Activated CD8-positive, alpha-beta T cell treated with anti-CD3 and anti-CD28 coated beads for 36 hours (primary cell): Measurements from ENCODE around the gene RAB12. TPM values are rescaled to one million over a fixed set of nuclear protein-coding genes. Genes with fewer than 3 reads are reported as not detected.

ENCODE experiments used
- ATAC-seq: fragments of 200-7000 bp; cut with Tn5 transposase; one replicate; pipeline ENCODE4 v1.10.0; 2021; ENCODE audit warnings: mild to moderate bottlenecking, moderate library complexity
- CTCF ChIA-PET: fragments of 350-600 bp; sonication (Branson Sonifier 250); formaldehyde crosslinking; loops from one replicate; lab custom pipeline; 2021; ENCODE audit warnings: antibody characterized with exemption; lab: Charles Lee
- POLR2A ChIA-PET: fragments of 350-600 bp; sonication (Branson Sonifier 250); formaldehyde crosslinking; loops from one replicate; lab custom pipeline; 2021; ENCODE audit warnings: antibody characterized with exemption; lab: Charles Lee
- DNase-seq: peaks from one replicate; pipeline ENCODE4 v3.0.0-alpha.2; 2020
- H3K27ac Mint-ChIP-seq: one replicate; pipeline ENCODE4 v1.8.0; 2021; ENCODE audit warnings: mild to moderate bottlenecking, mixed read lengths
- H3K27me3 Mint-ChIP-seq: one replicate; pipeline ENCODE4 v1.8.0; 2021; ENCODE audit warnings: mixed read lengths
- H3K36me3 Mint-ChIP-seq: one replicate; pipeline ENCODE4 v1.8.0; 2021; ENCODE audit warnings: low read depth, mixed read lengths
- H3K4me1 Mint-ChIP-seq: one replicate; pipeline ENCODE4 v1.8.0; 2021; ENCODE audit warnings: low read depth, mixed read lengths
- H3K4me3 Mint-ChIP-seq: one replicate; pipeline ENCODE4 v1.8.0; 2021; ENCODE audit warnings: mild to moderate bottlenecking, moderate library complexity, mixed read lengths
- H3K9me3 Mint-ChIP-seq: one replicate; pipeline ENCODE4 v1.8.0; 2021; ENCODE audit warnings: mixed read lengths
- CTCF ChIP-seq: fragments of 200-600 bp; IDR thresholded peaks from one replicate; pipeline ENCODE4 v1.8.0; 2022; ENCODE audit warnings: antibody characterized with exemption, mild to moderate bottlenecking
- intact Hi-C: fragments of 100-400 bp; cut with micrococcal nuclease; formaldehyde crosslinking; loops from one replicate; pipeline ENCODE4 v1.10.0; 2022
- total RNA-seq, 2 experiments: library from RNA; stranded (reverse); gene quantifications; one replicate each; pipeline ENCODE4 v1.2.3, GENCODE V29; 2021

RAB12 gene
- total RNA-seq, 2 experiments from 2014 or later, result 11.9 to 13.7 TPM

GRCh38 chr18:8688816-8689215, 79.6 kb downstream of the RAB12 start:
- CTCF ChIA-PET, result interaction anchor here (1.9 kb wide), 1 partner anchor 299 kb away, joined by 5 read pairs; no protein-coding TSS in a partner anchor
- DNase-seq (no peak), ATAC-seq (no peak)
- no peak overlapping the region for H3K27ac Mint-ChIP-seq
- H3K36me3 Mint-ChIP-seq, result no peaks in the 10 kb centered on the region
- no peak overlapping the region for H3K4me3 Mint-ChIP-seq
- no peak for TF ChIP-seq CTCF
- POLR2A ChIA-PET, result no interaction called here
- H3K4me1 Mint-ChIP-seq, result no peaks in the 10 kb centered on the region
- no peaks in the 10 kb centered on the region for H3K9me3 Mint-ChIP-seq
- peaks cover 4% of the 10 kb centered on the region for H3K27me3 Mint-ChIP-seq
- intact Hi-C loops, result no loop called here

Other genes starting within 250 kb of the RAB12 start
- under 1 TPM; 0.25 to 0.52 TPM for gene MTCL1, start 96.1 kb downstream of the RAB12 start, total RNA-seq